Ishikawa (cell line): ENCODE measurements around the gene TPP1.

Experiments used
- CEBPB ChIP-seq: IDR thresholded peaks from 2 replicates; pipeline ENCODE4 v1.6.1; 2012
- CREB1 ChIP-seq: IDR thresholded peaks from 2 replicates; pipeline ENCODE4 v1.6.1; 2012; ENCODE audit warnings: low read depth
- EGR1 ChIP-seq: IDR thresholded peaks from 2 replicates; pipeline ENCODE4 v1.6.1; 2012
- EP300 ChIP-seq: IDR thresholded peaks from 2 replicates; pipeline ENCODE4 v1.6.1; 2012; ENCODE audit warnings: borderline replicate concordance
- FOXM1 ChIP-seq: IDR thresholded peaks from 2 replicates; pipeline ENCODE4 v1.6.1; 2012; ENCODE audit warnings: low read depth, borderline replicate concordance
- NFIC ChIP-seq: IDR thresholded peaks from 2 replicates; pipeline ENCODE4 v1.6.1; 2012
- RAD21 ChIP-seq: IDR thresholded peaks from 2 replicates; pipeline ENCODE4 v1.6.1; 2012; ENCODE audit warnings: low read depth
- TAF1 ChIP-seq: IDR thresholded peaks from 2 replicates; pipeline ENCODE4 v1.6.1; 2012; ENCODE audit warnings: low read depth, mild to moderate bottlenecking
- TCF12 ChIP-seq: IDR thresholded peaks from 2 replicates; pipeline ENCODE4 v1.6.1; 2012; ENCODE audit warnings: low read depth
- TEAD4 ChIP-seq: IDR thresholded peaks from 2 replicates; pipeline ENCODE4 v1.6.1; 2012
- YY1 ChIP-seq: IDR thresholded peaks from 2 replicates; pipeline ENCODE4 v1.6.1; 2012; ENCODE audit warnings: low read depth
- ZBTB7A ChIP-seq: IDR thresholded peaks from 2 replicates; pipeline ENCODE4 v1.6.1; 2012; ENCODE audit warnings: low read depth
- TF ChIP-seq, protein P1 (sequence below): IDR thresholded peaks from 2 replicates; pipeline ENCODE4 v1.6.1; 2012
- TF ChIP-seq, protein P2 (sequence below): IDR thresholded peaks from 2 replicates; pipeline ENCODE4 v1.6.1; 2012; ENCODE audit warnings: low read depth, mild to moderate bottlenecking
- TF ChIP-seq, protein P3 (sequence below): IDR thresholded peaks from 2 replicates; pipeline ENCODE4 v1.6.1; 2012

Gene TPP1

DNA sequence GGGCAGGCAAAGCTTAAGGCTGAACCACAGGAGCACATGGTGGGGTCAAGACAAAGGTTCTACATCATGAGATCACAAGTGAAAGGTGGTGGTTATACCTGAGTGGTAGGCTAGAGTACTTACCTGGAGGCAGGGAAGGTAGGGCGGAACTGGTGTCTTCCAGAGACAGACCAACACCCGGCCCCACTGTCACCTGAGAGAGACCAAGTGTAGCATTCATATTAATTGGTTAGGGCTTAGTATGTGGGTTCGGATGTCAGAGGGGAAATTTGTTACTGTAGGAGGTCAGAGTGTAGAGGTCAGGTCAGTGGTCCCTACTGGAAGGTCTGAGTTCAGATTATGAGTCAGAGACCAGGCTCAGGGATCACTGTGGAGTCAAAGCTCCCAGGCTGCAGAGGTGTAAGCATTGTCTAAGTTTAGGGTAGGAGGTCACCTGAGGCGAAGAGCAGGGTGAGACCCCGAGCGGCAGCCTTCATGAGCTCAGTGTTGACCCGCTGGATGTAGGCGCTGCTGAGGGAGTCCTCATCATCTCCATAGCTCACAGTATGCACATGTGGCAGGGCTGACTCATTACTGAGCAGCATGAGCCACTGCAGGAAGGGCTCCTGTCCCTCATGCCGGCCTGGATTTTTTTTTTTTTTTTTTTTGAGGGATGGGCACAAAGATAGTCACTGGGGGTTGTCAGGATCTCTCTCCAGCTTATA lies 3.2 kb downstream of the TPP1 start:
- no peak for TF ChIP-seq YY1
- TF ChIP-seq EGR1, result no peak
- no peak for TF ChIP-seq FOXM1
- no peak for TF ChIP-seq TAF1
- TF ChIP-seq ZBTB7A, result no peak
- TF ChIP-seq CEBPB, result no peak
- no peak for TF ChIP-seq TCF12
- no peak for TF ChIP-seq TEAD4
- TF ChIP-seq RAD21, result no peak
- no peak for TF ChIP-seq EP300
- no peak for TF ChIP-seq CREB1
- TF ChIP-seq, protein P1, sequence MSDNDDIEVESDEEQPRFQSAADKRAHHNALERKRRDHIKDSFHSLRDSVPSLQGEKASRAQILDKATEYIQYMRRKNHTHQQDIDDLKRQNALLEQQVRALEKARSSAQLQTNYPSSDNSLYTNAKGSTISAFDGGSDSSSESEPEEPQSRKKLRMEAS, result no peak
- TF ChIP-seq, protein P2, sequence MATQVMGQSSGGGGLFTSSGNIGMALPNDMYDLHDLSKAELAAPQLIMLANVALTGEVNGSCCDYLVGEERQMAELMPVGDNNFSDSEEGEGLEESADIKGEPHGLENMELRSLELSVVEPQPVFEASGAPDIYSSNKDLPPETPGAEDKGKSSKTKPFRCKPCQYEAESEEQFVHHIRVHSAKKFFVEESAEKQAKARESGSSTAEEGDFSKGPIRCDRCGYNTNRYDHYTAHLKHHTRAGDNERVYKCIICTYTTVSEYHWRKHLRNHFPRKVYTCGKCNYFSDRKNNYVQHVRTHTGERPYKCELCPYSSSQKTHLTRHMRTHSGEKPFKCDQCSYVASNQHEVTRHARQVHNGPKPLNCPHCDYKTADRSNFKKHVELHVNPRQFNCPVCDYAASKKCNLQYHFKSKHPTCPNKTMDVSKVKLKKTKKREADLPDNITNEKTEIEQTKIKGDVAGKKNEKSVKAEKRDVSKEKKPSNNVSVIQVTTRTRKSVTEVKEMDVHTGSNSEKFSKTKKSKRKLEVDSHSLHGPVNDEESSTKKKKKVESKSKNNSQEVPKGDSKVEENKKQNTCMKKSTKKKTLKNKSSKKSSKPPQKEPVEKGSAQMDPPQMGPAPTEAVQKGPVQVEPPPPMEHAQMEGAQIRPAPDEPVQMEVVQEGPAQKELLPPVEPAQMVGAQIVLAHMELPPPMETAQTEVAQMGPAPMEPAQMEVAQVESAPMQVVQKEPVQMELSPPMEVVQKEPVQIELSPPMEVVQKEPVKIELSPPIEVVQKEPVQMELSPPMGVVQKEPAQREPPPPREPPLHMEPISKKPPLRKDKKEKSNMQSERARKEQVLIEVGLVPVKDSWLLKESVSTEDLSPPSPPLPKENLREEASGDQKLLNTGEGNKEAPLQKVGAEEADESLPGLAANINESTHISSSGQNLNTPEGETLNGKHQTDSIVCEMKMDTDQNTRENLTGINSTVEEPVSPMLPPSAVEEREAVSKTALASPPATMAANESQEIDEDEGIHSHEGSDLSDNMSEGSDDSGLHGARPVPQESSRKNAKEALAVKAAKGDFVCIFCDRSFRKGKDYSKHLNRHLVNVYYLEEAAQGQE, result no peak
- no peak for TF ChIP-seq NFIC
- TF ChIP-seq, protein P3, sequence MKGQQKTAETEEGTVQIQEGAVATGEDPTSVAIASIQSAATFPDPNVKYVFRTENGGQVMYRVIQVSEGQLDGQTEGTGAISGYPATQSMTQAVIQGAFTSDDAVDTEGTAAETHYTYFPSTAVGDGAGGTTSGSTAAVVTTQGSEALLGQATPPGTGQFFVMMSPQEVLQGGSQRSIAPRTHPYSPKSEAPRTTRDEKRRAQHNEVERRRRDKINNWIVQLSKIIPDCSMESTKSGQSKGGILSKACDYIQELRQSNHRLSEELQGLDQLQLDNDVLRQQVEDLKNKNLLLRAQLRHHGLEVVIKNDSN, result no peak

DNA sequence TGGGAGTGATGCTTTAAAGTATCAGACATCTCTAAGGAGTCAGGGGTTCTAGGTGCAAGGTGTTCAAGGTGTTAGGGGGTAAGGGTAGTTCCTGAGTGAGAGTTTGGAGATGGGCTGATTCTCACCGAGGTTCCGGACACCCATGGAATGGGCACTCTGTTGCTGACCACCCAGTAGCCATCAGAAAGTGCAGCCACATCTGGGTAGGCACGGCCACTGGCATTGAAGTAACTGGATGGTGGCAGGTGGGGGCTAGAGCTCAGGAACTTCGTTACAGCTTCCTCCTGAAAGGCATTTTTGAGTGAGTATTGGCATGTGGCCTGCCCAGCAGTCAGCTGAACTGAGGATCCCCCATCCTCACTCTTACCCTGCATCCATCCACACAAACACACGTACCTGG lies 4.2 kb downstream of the TPP1 start:
- TF ChIP-seq EP300 (no peak), FOXM1 (no peak), ZBTB7A (no peak), EGR1 (no peak), CREB1 (no peak), TCF12 (no peak), YY1 (no peak)
- TF ChIP-seq, protein P3, result no peak
- TF ChIP-seq, protein P1, result no peak
- TF ChIP-seq, protein P2, result no peak

DNA sequence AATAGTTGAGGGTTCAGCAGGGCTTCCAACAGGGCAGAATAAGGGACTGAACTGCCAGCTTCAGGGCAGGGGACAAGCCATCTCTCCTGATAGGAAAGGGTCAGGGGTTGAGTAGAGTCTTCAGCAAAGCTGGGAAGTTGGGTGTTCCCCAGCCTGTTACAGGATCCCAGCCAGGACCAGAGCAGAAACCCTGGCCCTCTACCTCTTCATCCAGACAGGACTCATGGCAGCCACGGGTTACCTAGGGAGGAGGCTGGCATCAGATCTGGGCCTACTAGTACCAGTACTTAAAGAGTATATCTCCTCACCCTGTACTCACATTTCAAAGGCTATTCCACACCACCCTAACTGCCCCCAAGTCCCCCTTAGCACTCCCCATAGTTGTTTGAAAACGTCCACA lies 4.8 kb downstream of the TPP1 start:
- no peak for TF ChIP-seq CREB1
- TF ChIP-seq RAD21, result no peak
- TF ChIP-seq, protein P1, result no peak
- TF ChIP-seq EP300, result no peak
- TF ChIP-seq CEBPB, result no peak
- no peak for TF ChIP-seq TAF1
- TF ChIP-seq, protein P2, result no peak
- TF ChIP-seq ZBTB7A, result no peak
- TF ChIP-seq TEAD4, result no peak
- TF ChIP-seq FOXM1, result no peak
- no peak for TF ChIP-seq YY1
- TF ChIP-seq NFIC, result no peak

DNA sequence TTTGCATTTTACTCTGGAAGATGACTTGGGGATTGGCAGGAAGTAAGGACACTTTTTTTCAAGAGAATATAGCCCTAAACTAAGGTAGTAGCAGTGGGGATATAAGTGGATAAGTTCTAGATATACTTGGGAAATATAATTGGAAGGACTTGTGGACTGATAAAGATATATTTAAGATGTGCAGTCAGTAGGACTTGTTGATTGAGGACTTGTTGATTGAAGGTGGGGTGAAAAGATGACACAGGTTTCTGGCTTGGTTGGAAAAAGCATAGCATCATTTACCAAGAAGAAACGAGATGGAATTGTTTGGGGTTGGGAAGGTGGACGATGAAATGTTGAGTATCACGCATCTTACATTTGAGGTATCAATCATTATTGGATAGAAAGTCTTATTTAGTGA lies 5.7 kb downstream of the TPP1 start:
- TF ChIP-seq TEAD4 (no peak), CEBPB (no peak), CREB1 (no peak), ZBTB7A (no peak), RAD21 (no peak), EGR1 (no peak), EP300 (no peak), TCF12 (no peak), NFIC (no peak), TAF1 (no peak)
- TF ChIP-seq, protein P3, result no peak
- TF ChIP-seq, protein P2, result no peak
